Tibial nerve (tissue), 4 donors: ENCODE results near the gene JMJD1C. TPM values are rescaled to one million over a fixed set of nuclear protein-coding genes. Genes with fewer than 3 reads are reported as not detected.
A peak's percentile ranks its signal among the peaks of the same experiment; 100 is the strongest.

Experiments used
- DNase-seq, 2 donors: peaks; one replicate each; pipeline ENCODE4 v3.0.0-alpha.2; 2019; ENCODE audit warnings: low spot score in 2 of 2
- H3K27ac ChIP-seq, 4 donors: fragments of 200-600 bp; sonication (generic) in 3 of 4; one replicate each; pipeline ENCODE4 v1.5.1; 2017 to 2019; ENCODE audit warnings: mild to moderate bottlenecking in 1 of 4
- H3K27me3 ChIP-seq, 2 donors: fragments of 200-600 bp; sonication (generic) in 1 of 2; one replicate each; pipeline versions ENCODE4 v1.5.1 to v1.6.0; 2017 to 2019
- H3K36me3 ChIP-seq, 3 donors: fragments of 200-600 bp; sonication (generic); one replicate each; pipeline ENCODE4 v1.5.1; 2018 to 2019
- H3K4me1 ChIP-seq, 4 donors: fragments of 200-600 bp; sonication (generic) in 3 of 4; one replicate each; pipeline ENCODE4 v1.5.1; 2017 to 2019
- H3K4me3 ChIP-seq, 4 donors: fragments of 200-600 bp; sonication (generic) in 3 of 4; one replicate each; pipeline ENCODE4 v1.5.1; 2017 to 2019; ENCODE audit warnings: mild to moderate bottlenecking in 1 of 4, moderate library complexity in 1 of 4
- H3K9me3 ChIP-seq, 4 donors: fragments of 200-600 bp; sonication (generic) in 3 of 4; one replicate each; pipeline ENCODE4 v1.5.1; 2017 to 2019
- CTCF ChIP-seq, 5 experiments: fragments of 200-600 bp in 3 of 5; fragments of 450-650 bp in 2 of 5; sonication (generic) in 3 of 5; IDR thresholded peaks; one replicate each; pipeline ENCODE4 v1.5.1; 2016 to 2019; ENCODE audit warnings: antibody characterized with exemption in 5 of 5, mild to moderate bottlenecking in 3 of 5, moderate library complexity in 2 of 5
- EP300 ChIP-seq, 2 donors: sonication (generic); formaldehyde crosslinking; IDR thresholded peaks; one replicate each; pipeline ENCODE4 v1.6.1; 2017; ENCODE audit warnings: antibody characterized with exemption in 2 of 2, mild to moderate bottlenecking in 1 of 2
- POLR2A ChIP-seq, 2 donors: fragments of 450-650 bp; IDR thresholded peaks; one replicate each; pipeline ENCODE4 v1.6.1; 2017; ENCODE audit warnings: antibody characterized with exemption in 2 of 2, mild to moderate bottlenecking in 2 of 2, moderate library complexity in 2 of 2
- WGBS, 2 donors: methylation state at CpG; one replicate each; pipeline ENCODE4 v1.1.5; 2018; 5-methylcytosine and 5-hydroxymethylcytosine counted together
- total RNA-seq, 4 donors: library from RNA; depleted of rRNA; stranded (reverse); fragments of >200 nt; gene quantifications; one replicate each; pipeline ENCODE4 v1.1.0, GENCODE V29; 2016

The JMJD1C gene
- total RNA-seq, 4 donors from 2014 or later: 100 to 156 (median 131) TPM

GRCh38 chr10:63171255-63171855 is 294.4 kb downstream of the JMJD1C start:
- Histone ChIP-seq H3K27ac (peak overlapping the region in 2 of 4 donors; percentile 27 to 29), H3K4me3 (no peak overlapping the region), H3K4me1 (peaks cover 0 to 37% (median 0%) of the 10 kb centered on the region in 4 donors), H3K36me3 (peaks cover 0 to 50% (median 0%) of the 10 kb centered on the region in 3 donors), H3K27me3 (no peaks in the 10 kb centered on the region), H3K9me3 (no peaks in the 10 kb centered on the region)
- no peak for TF ChIP-seq POLR2A (IDR thresholded peaks at IDR 0.05)
- no peak for DNase-seq
- 36 to 69% methylated on average over 1 of the region's 1 CpG for WGBS, 2 donors

GRCh38 chr10:63169624-63170023 is 296.2 kb downstream of the JMJD1C start:
- H3K27ac ChIP-seq: peak overlapping the region in 1 of 4 donors; percentile 45
- H3K36me3 ChIP-seq: peaks cover 0 to 39% (median 0%) of the 10 kb centered on the region in 3 donors
- DNase-seq: no peak
- H3K4me1 ChIP-seq: peaks cover 0 to 37% (median 0%) of the 10 kb centered on the region in 4 donors
- 77 to 80% methylated on average over 2 of the region's 2 CpGs for WGBS, 2 donors
- no peaks in the 10 kb centered on the region for H3K27me3 ChIP-seq
- H3K4me3 ChIP-seq: no peak overlapping the region
- TF ChIP-seq EP300 (IDR thresholded peaks at IDR 0.05) (no peak), CTCF (IDR thresholded peaks at IDR 0.05) (no peak), POLR2A (IDR thresholded peaks at IDR 0.05) (no peak)
- no peaks in the 10 kb centered on the region for H3K9me3 ChIP-seq

- H3K36me3 ChIP-seq: peaks cover 0 to 39% (median 0%) of the 10 kb centered on the region in 3 donors
- TF ChIP-seq CTCF (IDR thresholded peaks at IDR 0.05) (no peak), POLR2A (IDR thresholded peaks at IDR 0.05) (no peak), EP300 (IDR thresholded peaks at IDR 0.05) (no peak)
These were observed 296.8 kb downstream of the JMJD1C start for GRCh38 chr10:63168821-63169462.

GRCh38 chr10:63166742-63167258 is 299.0 kb downstream of the JMJD1C start:
- H3K27ac ChIP-seq: peak overlapping the region in 1 of 4 donors; percentile 28
- peaks cover 0 to 43% (median 0%) of the 10 kb centered on the region in 3 donors for H3K36me3 ChIP-seq
- H3K27me3 ChIP-seq: no peaks in the 10 kb centered on the region
- no peak overlapping the region for H3K4me3 ChIP-seq
- peaks cover 0 to 26% (median 0%) of the 10 kb centered on the region in 4 donors for H3K4me1 ChIP-seq
- TF ChIP-seq CTCF (IDR thresholded peaks at IDR 0.05) (peak; percentile 80 to 89 (median 85)), EP300 (IDR thresholded peaks at IDR 0.05) (peak in 1 of 2 donors; percentile 45), POLR2A (IDR thresholded peaks at IDR 0.05) (no peak)
- WGBS, 2 donors: 14 to 22% methylated on average over 3 of the region's 3 CpGs
- DNase-seq: no peak
- no peaks in the 10 kb centered on the region for H3K9me3 ChIP-seq

More at GRCh38 chr10:63168821-63169462, 296.8 kb downstream of the JMJD1C start:
- Histone ChIP-seq H3K4me1 (peaks cover 0 to 35% (median 0%) of the 10 kb centered on the region in 4 donors), H3K27ac (peak overlapping the region in 2 of 4 donors; percentile 45 to 57), H3K9me3 (no peaks in the 10 kb centered on the region), H3K4me3 (no peak overlapping the region), H3K27me3 (no peaks in the 10 kb centered on the region)
- no peak for DNase-seq
- 32 to 39% methylated on average over 2 of the region's 2 CpGs for WGBS, 2 donors

GRCh38 chr10:63165249-63165648 is 300.5 kb downstream of the JMJD1C start:
- Histone ChIP-seq H3K9me3 (no peaks in the 10 kb centered on the region), H3K4me3 (no peak overlapping the region), H3K27ac (no peak overlapping the region), H3K4me1 (peaks cover 0 to 12% (median 0%) of the 10 kb centered on the region in 4 donors), H3K36me3 (peaks cover 0 to 35% (median 0%) of the 10 kb centered on the region in 3 donors), H3K27me3 (no peaks in the 10 kb centered on the region)
- WGBS, 2 donors: 94 to 96% methylated on average over 7 of the region's 7 CpGs
- no peak for DNase-seq
- no peak for TF ChIP-seq CTCF (IDR thresholded peaks at IDR 0.05)
